ENCODE data around the gene FBXW2. TPM values are rescaled to one million over a fixed set of nuclear protein-coding genes. Genes with fewer than 3 reads are reported as not detected.

The FBXW2 gene, protein sequence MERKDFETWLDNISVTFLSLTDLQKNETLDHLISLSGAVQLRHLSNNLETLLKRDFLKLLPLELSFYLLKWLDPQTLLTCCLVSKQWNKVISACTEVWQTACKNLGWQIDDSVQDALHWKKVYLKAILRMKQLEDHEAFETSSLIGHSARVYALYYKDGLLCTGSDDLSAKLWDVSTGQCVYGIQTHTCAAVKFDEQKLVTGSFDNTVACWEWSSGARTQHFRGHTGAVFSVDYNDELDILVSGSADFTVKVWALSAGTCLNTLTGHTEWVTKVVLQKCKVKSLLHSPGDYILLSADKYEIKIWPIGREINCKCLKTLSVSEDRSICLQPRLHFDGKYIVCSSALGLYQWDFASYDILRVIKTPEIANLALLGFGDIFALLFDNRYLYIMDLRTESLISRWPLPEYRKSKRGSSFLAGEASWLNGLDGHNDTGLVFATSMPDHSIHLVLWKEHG
- total RNA-seq (2014; rRNA removed; shearing (Covaris generic)) = 17.0 and 31.4 TPM in 2 replicates

DNA sequence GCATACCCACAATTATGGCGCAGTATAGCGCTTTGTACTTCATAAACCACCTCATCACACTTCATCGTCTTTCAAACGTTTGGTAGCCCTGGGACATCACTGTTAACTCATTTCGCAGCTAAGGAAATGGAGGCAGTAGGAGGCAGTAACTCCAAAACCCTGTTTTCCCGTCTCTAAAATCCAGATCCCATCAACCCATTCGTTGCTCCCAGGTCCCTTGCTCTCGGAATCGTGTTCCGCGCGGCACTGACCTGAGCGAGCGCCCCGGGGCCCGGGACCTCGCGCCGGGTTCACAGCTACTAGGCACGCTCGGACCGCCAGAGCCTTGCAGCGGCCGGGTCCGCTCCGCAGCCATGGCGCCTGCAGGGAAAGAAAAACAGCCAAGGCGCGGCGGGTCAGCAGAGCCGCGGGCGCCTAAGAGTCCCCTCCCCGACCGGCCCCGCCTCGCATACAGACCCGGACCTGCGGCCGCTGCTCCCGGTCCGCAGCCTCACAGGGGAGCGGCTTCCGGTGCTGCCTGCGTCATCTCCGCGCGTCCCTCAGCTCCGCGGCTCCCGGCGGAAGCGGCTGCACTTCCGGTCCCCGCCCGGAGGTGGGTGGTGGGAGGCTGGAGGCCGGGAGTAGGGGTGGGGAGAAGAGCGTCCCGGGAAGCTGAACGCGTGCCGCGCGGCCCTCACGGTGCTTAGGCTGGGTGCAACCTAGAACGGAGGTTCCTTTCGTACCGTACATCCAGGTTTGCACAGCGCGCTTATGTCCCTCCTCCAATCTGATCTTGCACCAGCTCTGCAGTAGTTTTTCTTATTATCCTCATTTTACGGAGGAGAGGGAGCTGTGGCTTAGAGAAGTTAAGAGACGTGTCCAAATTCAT, at the start of gene FBXW2:
FBXW2 (minus strand) TSS at position 519 of the 868 bp plus-strand sequence. CDS start 5,158 bp downstream, outside the sequence.
- H3K4me3 ChIP-seq (ENCODE audit: insufficient read depth, low read depth, low read length) = peak within 1 kb of the TSS; percentile 88
- H3K36me3 ChIP-seq (replicated peaks; ENCODE audit: control insufficient read depth, insufficient read depth, low read length) = peaks cover 2% of the 10 kb centered on the region; the same call in 1 of the 2 replicates
- H3K27me3 ChIP-seq (ENCODE audit: control insufficient read depth, insufficient read depth, low read length) = no peaks in the 10 kb centered on the region
- DNase-seq = peak; percentile 96

GRCh38 chr9:120841930-120842684, 48.9 kb upstream of the FBXW2 start:
- Histone ChIP-seq H3K36me3 (replicated peaks; ENCODE audit: control insufficient read depth, insufficient read depth, low read length) (no peaks in the 10 kb centered on the region; the same call in 1 of the 2 replicates), H3K4me3 (ENCODE audit: insufficient read depth, low read depth, low read length) (peak overlapping the region; percentile 91), H3K27me3 (ENCODE audit: control insufficient read depth, insufficient read depth, low read length) (no peaks in the 10 kb centered on the region)
- DNase-seq = peak; percentile 23

GRCh38 chr9:120839146-120839545, 45.9 kb upstream of the FBXW2 start:
- Histone ChIP-seq H3K27me3 (ENCODE audit: control insufficient read depth, insufficient read depth, low read length) (no peaks in the 10 kb centered on the region), H3K4me3 (ENCODE audit: insufficient read depth, low read depth, low read length) (no peak overlapping the region), H3K36me3 (replicated peaks; ENCODE audit: control insufficient read depth, insufficient read depth, low read length) (no peaks in the 10 kb centered on the region; the same call in 1 of the 2 replicates)
- no peak for DNase-seq

DNA sequence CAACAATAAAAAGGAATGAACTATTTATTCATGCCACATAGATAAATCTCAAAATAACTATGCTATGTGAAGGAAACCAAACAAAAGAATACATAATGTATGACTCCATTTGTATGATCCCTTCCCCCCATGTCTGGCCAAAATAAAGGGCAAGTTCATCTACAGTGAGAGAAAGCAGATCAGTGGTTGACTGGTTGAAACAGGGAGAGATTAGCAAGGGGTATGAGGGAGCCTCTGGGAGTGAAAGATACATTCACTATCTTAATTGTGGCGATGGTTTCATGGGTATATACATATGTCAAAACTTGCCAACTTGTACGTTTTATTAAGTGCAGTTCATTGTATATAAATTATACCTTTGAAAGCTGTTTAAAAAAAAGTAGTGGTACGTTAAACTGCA, 44.7 kb upstream of the FBXW2 start:
- DNase-seq = no peak
- Histone ChIP-seq H3K36me3 (replicated peaks; ENCODE audit: control insufficient read depth, insufficient read depth, low read length) (peaks cover 3% of the 10 kb centered on the region), H3K4me3 (ENCODE audit: insufficient read depth, low read depth, low read length) (no peak overlapping the region), H3K27me3 (ENCODE audit: control insufficient read depth, insufficient read depth, low read length) (no peaks in the 10 kb centered on the region)

DNA sequence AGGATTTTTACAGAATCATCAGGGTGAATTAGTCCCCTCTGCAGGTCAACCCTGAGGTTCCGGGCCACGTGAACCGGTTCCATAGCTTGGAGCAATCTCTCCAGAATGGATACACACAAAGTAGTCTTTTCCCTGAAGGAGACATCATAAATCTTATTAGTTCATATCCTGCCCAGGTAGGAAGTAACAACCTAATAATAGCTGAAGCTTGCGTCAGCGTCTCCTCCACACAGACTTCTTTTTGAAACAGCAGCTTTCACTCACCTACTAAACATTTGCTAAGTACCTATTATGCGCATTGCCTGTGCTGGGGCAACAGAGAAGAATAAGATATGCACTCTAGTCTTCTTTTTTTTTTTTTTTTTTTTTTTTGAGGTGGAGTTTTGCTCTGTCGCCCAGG, 40.1 kb upstream of the FBXW2 start:
- H3K27me3 ChIP-seq (ENCODE audit: control insufficient read depth, insufficient read depth, low read length) = no peaks in the 10 kb centered on the region
- DNase-seq = no peak
- H3K4me3 ChIP-seq (ENCODE audit: insufficient read depth, low read depth, low read length) = no peak overlapping the region
- peaks cover 15% of the 10 kb centered on the region for H3K36me3 ChIP-seq (replicated peaks; ENCODE audit: control insufficient read depth, insufficient read depth, low read length)

DNA sequence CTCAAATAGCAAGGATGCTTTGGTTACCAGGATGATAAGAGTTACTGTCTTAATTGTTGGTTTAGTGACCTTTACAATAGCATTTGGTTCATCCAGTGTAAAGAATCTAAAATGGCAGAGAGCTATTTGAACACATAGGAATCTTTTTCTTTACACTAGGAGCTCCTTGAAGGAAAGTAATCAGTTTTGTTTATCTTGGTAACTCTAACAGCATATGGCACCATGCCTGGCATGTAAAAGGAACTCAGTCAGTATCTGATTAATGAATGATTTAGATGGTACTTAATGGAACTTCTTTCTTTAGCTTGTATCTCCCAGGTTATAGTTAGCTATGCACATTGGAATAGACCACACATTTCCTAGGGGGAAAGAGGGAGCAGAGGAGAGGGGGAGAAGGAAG, 39.6 kb upstream of the FBXW2 start:
- Histone ChIP-seq H3K27me3 (ENCODE audit: control insufficient read depth, insufficient read depth, low read length) (no peaks in the 10 kb centered on the region), H3K36me3 (replicated peaks; ENCODE audit: control insufficient read depth, insufficient read depth, low read length) (peaks cover 15% of the 10 kb centered on the region), H3K4me3 (ENCODE audit: insufficient read depth, low read depth, low read length) (no peak overlapping the region)
- DNase-seq = no peak

GRCh38 chr9:120830865-120831264, 37.6 kb upstream of the FBXW2 start:
- Histone ChIP-seq H3K4me3 (ENCODE audit: insufficient read depth, low read depth, low read length) (no peak overlapping the region), H3K27me3 (ENCODE audit: control insufficient read depth, insufficient read depth, low read length) (no peaks in the 10 kb centered on the region), H3K36me3 (replicated peaks; ENCODE audit: control insufficient read depth, insufficient read depth, low read length) (peaks cover 15% of the 10 kb centered on the region)
- no peak for DNase-seq

DNA sequence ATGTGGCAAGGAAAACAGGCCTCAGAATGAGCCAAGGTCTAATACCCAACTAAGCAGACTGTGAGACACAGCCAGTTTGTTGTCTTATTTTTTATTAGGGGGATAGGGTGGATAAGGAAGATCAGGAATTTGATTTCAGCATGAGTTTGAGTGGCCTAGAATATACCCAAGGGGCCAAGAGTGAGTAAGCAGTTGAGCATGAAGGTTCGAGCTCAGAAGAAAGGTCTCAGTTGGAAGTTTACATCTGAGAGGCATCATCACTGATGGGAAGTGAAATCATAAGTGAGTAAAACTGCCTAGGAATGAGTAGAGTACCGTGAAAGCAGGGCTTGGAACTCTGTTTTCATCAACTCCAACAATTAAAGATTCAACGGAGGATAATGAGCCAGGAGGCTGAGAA, 36.9 kb upstream of the FBXW2 start:
- H3K36me3 ChIP-seq (replicated peaks; ENCODE audit: control insufficient read depth, insufficient read depth, low read length) = peaks cover 15% of the 10 kb centered on the region
- H3K4me3 ChIP-seq (ENCODE audit: insufficient read depth, low read depth, low read length) = no peak overlapping the region
- DNase-seq = no peak
- no peaks in the 10 kb centered on the region for H3K27me3 ChIP-seq (ENCODE audit: control insufficient read depth, insufficient read depth, low read length)

- H3K4me3 ChIP-seq (ENCODE audit: insufficient read depth, low read depth, low read length) = no peak overlapping the region
- peaks cover 15% of the 10 kb centered on the region for H3K36me3 ChIP-seq (replicated peaks; ENCODE audit: control insufficient read depth, insufficient read depth, low read length)
- no peak for DNase-seq
- H3K27me3 ChIP-seq (ENCODE audit: control insufficient read depth, insufficient read depth, low read length) = no peaks in the 10 kb centered on the region
These were observed 36.4 kb upstream of the FBXW2 start for GRCh38 chr9:120829650-120830049.

GRCh38 chr9:120820095-120820494, 26.9 kb upstream of the FBXW2 start:
- Histone ChIP-seq H3K27me3 (ENCODE audit: control insufficient read depth, insufficient read depth, low read length) (no peaks in the 10 kb centered on the region), H3K36me3 (replicated peaks; ENCODE audit: control insufficient read depth, insufficient read depth, low read length) (peaks cover 17% of the 10 kb centered on the region), H3K4me3 (ENCODE audit: insufficient read depth, low read depth, low read length) (no peak overlapping the region)
- no peak for DNase-seq

DNA sequence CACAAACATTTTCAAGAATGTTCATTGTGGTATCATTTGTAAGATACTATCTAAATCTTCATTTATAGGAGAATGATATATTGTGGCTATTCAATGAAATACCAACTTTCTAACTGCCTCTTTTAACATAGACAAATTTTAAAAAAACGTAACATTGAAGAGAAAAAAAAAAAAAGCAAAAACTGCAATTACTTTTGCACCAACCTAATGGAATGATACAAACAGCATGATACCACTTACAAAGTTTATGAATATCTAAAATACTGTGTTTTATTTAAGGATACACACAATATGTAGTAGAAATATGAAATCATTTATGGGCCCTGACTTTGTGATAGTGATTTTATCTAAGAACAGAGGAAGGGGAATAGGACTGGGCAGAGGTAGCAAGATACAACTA, 25.4 kb upstream of the FBXW2 start:
- no peak for DNase-seq
- Histone ChIP-seq H3K36me3 (replicated peaks; ENCODE audit: control insufficient read depth, insufficient read depth, low read length) (peaks cover 15% of the 10 kb centered on the region), H3K27me3 (ENCODE audit: control insufficient read depth, insufficient read depth, low read length) (no peaks in the 10 kb centered on the region), H3K4me3 (ENCODE audit: insufficient read depth, low read depth, low read length) (no peak overlapping the region)

- Histone ChIP-seq H3K36me3 (replicated peaks; ENCODE audit: control insufficient read depth, insufficient read depth, low read length) (peaks cover 5% of the 10 kb centered on the region), H3K4me3 (ENCODE audit: insufficient read depth, low read depth, low read length) (no peak overlapping the region), H3K27me3 (ENCODE audit: control insufficient read depth, insufficient read depth, low read length) (no peaks in the 10 kb centered on the region)
- no peak for DNase-seq
These were observed 21.9 kb upstream of the FBXW2 start for GRCh38 chr9:120815075-120815474.

GRCh38 chr9:120808931-120809330, 15.7 kb upstream of the FBXW2 start:
- DNase-seq = no peak
- Histone ChIP-seq H3K27me3 (ENCODE audit: control insufficient read depth, insufficient read depth, low read length) (no peaks in the 10 kb centered on the region), H3K36me3 (replicated peaks; ENCODE audit: control insufficient read depth, insufficient read depth, low read length) (no peaks in the 10 kb centered on the region), H3K4me3 (ENCODE audit: insufficient read depth, low read depth, low read length) (no peak overlapping the region)
